Activated CD8-positive, alpha-beta memory T cell treated with anti-CD3 and anti-CD28 coated beads for 48 hours (primary cell): Measurements from ENCODE around the gene GRIA3.
"Not testable (repeated sequence)": the region's sequence is repeated elsewhere in the genome, so short reads cannot be mapped to it uniquely, and the experiment has no call there.

Source experiments
- DNase-seq, 3 experiments: peaks; one replicate each; pipeline ENCODE4 v3.0.0-alpha.2; 2020; ENCODE audit warnings: low read depth in 2 of 3, low spot score in 2 of 3

GRIA3 gene

GRCh38 chrX:123449335-123449734 is 265.3 kb downstream of the GRIA3 start:
- no peak for DNase-seq

DNA sequence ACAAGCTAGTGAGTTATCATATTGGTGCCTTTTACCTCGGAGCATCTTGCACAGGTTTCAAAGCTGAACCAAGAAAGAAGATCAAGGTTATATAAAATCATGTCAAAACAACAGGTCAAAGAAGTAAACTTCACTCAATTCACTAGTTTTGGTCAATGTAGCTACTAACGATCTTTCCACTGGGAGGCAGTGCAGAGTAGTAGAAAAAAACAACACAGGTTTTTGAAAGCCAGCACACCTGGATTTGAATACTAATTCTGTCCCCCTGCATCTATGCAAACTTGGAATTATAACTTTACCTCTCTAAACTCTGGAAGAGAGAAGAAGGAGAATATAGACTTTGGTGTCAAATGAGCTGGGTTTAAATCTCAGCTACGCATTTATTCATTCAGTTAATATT is 266.1 kb downstream of the GRIA3 start:
- no peak for DNase-seq

DNA sequence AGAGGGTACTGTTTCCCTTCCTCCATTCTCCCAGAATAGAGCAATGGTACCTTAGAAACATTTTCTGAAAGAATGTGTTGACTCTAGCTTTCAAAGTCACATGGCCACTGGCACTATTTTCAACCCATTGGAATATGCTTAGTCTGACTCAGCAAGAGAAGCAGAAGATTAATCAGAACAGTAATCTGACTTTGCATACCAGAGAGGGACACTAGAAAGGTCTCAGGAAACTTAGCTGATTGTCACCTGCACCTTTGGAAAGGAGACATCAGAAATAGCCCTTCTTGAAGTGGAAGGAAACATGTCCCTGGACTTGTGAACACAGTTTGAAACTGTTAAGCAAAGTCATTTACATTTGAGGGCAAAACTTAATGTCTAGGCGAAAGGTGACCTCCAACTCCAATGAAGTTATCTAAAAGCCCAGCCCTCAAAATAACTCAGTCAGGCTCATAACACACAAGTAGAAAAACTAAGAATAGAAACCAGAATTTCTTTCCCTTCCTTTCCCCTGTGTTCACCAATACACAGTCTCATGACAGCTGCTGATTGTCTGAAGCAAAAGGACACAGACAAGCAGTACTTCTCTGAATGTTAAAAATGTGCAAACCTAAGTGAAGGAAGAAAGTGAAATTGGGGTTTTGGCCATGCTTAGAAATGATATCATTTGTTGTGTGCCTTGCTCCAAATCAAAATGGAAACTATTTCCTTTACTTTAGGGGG is 270.8 kb downstream of the GRIA3 start:
- DNase-seq: no peak

DNA sequence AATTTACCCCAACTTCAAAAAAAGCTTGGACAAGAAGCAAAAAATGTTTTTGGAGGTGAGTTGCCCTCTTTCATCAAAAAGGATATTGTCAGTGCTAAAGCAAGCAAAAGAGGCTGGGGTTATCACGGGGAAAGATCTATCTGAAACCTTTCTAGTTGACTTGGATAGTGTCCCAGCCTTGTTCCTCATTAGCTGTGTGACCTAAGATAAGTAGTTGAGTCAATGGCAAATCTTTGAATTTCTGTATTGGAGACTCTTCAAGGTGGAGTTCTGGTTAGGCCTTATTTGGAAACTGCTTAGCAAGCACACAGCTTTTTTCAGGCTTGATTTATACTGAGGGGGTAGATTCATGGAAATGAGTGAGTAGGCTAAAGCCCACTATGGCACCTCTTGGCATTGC is 271.6 kb downstream of the GRIA3 start:
- DNase-seq: no peak

- DNase-seq: no peak
Measured at GRCh38 chrX:123464709-123465108, 280.6 kb downstream of the GRIA3 start.

- no peak for DNase-seq
Measured at GRCh38 chrX:123468481-123468880, 284.4 kb downstream of the GRIA3 start.

- no peak for DNase-seq
Measured at GRCh38 chrX:123475068-123475724, 291.1 kb downstream of the GRIA3 start.

GRCh38 chrX:123476611-123477219 is 292.6 kb downstream of the GRIA3 start:
- no peak for DNase-seq

DNA sequence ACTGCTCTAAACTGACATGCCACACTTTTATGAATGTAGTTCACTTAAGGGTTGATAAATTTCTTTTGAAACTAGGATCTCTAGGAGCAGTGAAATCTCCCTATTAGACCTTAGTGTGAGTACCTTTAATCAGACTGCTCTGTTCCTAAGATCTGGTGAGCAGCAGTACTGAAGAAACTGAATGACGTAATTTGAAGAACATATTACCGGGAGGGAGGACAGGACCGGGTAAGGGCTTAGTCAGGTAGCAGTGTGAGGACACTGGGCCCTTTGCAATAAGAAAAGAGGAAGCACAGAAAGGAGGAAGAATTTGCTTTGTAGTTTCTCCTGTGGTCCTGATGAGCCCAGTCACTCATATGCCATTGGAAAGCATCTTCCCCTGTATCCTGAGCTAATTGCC is 293.6 kb downstream of the GRIA3 start:
- DNase-seq: no peak

- no peak for DNase-seq
Measured at GRCh38 chrX:123481913-123482851, 298.1 kb downstream of the GRIA3 start.

- DNase-seq: no peak
Measured at GRCh38 chrX:123486297-123486696, 302.2 kb downstream of the GRIA3 start.

- no peak for DNase-seq
Measured at GRCh38 chrX:123487236-123487635, 303.2 kb downstream of the GRIA3 start.

DNA sequence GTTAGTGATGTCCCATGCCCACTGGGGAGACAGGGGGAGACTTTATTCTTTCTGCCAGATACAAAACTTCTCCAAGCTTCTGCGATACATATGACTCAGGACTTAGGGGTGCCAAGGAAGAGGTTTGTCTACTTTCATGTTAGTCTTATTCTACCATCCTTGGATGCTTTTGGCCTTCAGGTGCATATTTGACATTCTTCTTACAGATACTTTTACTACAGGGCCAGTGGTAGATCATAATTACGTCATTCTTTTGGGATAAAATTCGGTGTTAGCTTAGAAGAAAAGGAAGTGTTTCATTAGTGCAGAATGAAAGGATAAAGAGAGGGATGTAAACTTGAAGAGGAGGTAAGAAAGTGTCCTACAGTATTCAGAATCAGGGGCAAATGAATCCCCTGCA is 303.6 kb downstream of the GRIA3 start:
- no peak for DNase-seq

GRCh38 chrX:123489011-123489410 is 304.9 kb downstream of the GRIA3 start:
- DNase-seq: no peak

DNA sequence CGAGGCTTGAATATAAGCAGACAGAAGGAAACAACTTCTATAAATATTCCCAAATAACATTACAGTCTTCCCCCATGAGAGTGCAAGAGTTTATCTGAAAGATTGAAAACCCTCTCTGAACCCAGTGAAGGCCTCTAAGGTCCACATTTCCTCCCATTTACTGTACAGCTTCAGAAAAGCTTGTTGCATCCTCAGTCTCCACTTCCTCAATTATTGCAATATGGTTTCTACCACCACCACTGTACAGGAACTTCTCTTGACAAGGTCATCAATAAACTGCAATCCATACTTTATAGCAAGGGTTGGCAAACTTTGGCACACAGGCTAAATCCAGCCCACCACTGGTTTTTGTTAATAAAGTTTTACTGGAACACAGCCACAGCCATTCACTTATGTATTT is 309.8 kb downstream of the GRIA3 start:
- no peak for DNase-seq

DNA sequence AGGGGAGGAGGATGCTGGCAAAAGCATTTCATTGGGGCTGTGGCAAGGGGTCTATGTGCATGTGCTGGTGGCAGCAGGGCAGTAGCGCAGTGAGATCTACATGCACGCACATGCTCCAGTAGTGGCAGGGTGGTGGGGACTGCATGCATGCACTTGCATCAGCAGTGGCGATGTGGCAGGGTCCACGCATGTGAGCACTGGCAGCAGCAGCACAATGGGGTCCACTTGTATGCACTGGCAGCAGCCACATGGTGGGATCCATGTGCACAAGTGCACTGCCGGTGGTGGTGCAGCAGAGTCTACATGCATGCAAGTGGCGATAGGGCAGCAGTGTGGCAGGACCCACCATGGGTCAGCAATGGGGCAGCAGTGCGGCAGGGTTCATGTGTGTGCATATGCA is 315.7 kb downstream of the GRIA3 start:
- DNase-seq: no peak

DNA sequence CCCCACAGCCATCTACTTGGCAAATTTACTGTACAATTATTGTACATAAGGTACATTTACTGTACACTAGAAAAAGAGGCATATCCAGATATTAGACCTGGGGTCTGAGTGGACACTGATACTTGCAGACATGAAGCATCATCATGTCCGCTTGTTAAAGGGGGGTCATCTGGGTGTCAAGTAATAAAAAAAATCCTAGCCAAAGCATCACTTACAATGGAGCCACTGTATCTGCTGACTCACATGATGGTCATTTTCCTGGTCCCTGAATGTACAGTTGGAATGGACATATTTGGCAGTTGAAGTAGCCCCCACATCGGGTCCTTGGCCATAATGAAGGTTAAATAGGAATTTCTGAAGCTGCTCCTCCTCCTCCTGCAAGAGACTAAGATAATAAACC is 320.0 kb downstream of the GRIA3 start:
- DNase-seq: no peak

DNA sequence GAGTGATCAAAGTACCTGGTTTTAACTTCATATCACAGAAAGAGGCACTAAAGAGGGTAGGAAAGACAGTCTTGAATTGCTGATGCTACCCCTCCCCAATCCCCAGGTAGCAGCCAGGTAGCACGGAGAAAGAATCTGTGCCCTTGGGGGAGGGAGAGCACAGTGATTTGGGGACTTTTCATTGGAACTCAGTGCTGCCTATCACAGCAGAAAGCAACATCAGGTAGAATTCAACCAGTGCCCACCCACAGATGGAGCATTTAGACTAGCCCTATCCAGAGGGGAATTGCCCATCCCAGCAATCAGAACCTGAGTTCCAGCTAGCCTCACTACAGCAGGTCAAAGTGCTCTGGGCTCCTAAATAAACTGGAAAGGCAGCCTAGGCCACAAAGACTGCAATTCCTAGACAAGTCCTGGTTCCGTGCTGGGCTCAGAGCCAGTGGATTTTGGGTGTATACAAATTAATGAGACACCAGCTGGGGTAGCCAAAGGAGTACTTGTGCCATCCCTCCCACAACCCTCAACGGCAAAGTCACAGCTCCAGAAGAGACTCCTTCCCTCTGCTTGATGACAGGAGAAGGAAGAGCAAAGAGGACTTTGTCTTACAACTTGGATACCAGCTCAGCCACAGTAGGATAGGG is 320.7 kb downstream of the GRIA3 start:
- no peak for DNase-seq

- no peak for DNase-seq
Measured at GRCh38 chrX:123513585-123514278, 329.7 kb downstream of the GRIA3 start.

DNA sequence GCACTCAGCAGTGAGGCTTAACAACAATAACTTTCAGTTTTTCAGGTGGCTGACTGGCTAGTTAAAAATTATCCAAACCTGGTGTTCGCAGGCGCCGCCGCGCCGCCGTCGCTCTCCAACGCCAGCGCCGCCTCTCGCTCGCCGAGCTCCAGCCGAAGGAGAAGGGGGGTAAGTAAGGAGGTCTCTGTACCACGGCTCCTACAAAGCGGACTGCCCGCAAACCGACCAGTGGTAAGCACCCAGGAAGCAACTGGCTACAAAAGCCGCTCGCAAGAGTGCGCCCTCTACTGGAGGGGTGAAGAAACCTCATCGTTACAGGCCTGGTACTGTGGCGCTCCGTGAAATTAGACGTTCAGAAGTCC is 330.2 kb downstream of the GRIA3 start:
- not testable (repeated sequence) for DNase-seq
